SHP77 treated with DMSO at 0.1 percent for 48 hours (cell line): Measurements from ENCODE around the gene SLC6A16.
A peak's percentile ranks its signal among the peaks of the same experiment; 100 is the strongest.

ENCODE experiments used
- DNase-seq: peaks from one replicate; lab custom pipeline; 2025; lab: John Stamatoyannopoulos, UW

Gene SLC6A16

DNA sequence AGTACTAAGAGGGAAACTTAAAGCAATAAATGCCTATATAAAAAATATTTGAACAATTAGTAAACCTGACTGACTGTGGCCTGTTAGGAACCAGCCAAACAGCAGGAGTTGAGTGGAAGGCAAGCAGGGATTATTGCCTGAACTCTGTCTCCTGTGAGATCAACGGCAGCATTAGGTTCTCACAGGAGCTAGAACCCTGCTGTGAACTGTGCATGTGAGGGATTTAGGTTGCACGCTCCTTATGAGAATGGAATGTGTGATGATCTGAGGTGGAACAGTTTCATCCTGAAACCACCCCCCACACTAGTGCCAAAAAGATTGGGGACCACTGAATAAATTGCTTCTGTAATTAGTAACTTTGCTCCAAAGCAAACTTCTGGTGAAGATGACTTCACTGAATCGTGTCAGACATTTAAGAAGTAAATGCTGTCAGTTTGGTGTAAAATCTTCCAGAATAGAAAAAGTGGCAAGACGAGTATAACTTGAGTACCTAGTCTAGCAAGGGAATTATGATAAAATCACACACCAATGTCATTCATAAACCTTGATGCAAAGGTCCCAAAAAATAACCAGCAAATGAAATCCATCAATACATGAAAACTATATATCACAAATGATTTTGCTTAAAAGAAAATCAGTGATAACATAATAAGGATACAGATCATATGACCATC lies 53.8 kb downstream of the SLC6A16 start:
- DNase-seq, result no peak

DNA sequence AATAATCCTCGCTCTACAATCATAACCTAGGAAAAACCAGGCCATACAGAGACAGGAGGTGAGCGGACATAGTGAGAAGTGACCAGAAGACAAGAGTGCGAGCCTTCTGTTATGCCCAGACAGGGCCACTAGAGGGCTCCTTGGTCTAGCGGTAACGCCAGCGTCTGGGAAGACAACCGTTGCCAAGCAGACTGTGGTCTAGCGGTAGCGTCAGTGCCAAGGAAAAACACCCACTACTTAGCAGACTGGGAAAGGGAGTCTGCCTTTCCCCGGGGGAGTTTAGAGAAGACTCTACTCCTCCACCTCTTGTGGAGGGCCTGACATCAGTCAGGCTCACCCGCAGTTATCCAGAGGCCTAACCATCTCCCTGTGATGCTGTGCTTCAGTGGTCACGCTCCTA lies 58.6 kb downstream of the SLC6A16 start:
- DNase-seq, result peak; percentile 8

DNA sequence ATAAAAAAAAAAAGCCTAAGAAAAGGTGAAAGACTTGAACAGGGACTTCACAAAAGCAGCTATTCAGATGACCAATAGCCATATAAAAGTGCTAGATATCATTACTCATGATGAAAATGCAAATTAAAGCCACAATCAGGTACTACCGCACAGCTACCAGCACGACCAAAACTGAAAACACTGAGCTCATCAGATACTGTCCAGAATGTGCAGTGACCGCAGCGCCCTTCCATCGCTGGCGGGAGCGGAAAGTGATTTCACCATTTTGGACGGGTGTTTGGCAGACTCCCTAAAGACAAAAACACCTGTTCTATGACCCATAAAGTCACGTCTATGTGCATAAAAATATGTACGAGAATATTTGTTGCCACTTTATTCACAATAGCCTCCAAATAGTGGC lies 60.7 kb downstream of the SLC6A16 start:
- DNase-seq, result no peak

DNA sequence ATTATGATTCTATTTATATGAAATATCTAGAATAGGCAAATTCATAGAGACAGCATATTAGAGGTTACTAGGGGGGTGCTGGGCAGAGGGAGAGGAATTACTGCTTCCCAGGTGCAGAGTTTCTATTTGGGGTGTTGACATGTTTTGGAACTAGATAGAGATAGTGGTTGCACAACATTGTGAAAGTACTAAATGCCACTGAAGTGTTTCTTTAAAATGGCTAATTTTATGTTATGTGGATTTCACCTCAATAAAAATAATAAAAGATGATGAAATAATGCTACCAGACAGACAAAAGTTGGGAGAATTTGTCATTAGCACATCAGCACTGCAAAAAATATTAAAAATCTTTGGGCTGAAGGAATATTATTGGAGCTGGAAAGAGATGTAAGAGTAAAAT lies 63.4 kb downstream of the SLC6A16 start:
- no peak for DNase-seq

DNA sequence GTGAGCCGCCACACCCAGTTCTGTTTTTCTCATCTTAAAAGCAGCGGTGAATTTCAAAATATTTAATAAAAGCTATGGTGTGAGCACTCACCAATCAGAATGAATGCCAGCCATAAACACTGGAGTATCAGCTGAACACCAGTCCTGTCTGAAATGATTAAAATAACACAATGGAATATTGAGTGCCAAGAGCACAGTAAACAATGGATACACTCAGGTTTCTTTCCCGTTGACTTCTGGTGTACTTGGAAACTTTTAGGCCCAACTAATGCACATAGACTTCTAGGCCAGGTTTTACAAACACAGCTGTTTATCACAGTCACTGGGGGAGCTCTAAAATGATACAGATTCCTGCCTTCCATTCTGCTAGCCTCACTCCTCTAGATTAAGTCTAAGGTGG lies 68.3 kb downstream of the SLC6A16 start:
- DNase-seq, result no peak

DNA sequence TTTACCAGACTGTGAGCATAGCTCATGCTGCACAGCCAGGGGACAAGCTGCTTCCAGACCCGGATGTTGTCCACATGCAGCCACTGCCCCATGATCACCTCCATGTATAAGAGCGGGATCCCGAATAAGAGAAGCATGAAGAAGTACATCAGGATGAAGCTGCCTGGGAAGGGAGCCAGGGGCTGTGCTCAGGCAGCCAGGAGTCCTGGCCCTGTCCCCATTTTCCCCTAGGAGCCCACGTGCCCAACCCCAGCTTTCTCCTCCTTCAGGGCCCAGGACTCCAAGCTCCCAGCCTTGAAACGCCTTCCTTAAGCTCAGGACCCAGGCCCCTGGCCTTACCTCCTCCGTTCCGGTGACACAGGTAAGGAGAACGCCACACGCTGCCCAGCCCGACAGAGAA lies 69.3 kb downstream of the SLC6A16 start:
- DNase-seq, result no peak

DNA sequence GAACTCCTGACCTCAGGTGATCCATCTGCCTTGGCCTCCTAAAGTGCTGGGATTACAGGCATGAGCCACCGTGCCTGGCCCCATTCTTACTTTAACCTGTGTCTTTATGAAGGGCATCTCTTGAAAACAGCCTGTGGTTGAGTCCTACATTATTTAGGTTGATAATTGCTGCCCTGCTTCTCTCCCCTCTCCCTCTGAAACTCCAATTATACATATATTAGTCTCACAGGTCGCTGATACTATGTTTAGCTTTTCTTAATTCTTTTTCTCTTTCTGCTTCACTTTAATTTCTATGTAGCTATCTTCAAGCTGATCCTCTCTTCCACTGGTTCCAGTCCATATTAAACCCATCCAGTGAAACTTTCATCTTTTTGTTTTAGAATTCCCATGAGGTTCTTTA lies 75.1 kb downstream of the SLC6A16 start:
- no peak for DNase-seq

DNA sequence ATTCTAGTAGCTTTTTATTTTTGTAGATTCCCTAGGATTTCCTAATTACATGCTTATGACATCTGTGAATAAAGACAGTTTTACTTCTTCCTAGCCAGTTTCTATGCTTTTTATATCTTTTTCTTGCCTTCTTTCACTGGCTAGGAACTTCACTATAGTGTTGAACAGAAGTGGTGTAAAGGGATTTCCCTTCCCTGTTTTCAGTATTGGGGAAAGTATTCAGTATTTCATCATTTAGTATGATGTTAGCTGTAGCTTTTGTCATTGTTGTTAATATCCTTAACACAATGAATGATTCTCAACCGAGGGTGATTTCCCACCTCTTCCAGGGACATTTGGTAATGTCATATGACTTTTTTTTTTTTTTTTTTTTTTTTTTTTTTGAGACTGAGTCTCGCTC lies 77.3 kb downstream of the SLC6A16 start:
- no peak for DNase-seq

DNA sequence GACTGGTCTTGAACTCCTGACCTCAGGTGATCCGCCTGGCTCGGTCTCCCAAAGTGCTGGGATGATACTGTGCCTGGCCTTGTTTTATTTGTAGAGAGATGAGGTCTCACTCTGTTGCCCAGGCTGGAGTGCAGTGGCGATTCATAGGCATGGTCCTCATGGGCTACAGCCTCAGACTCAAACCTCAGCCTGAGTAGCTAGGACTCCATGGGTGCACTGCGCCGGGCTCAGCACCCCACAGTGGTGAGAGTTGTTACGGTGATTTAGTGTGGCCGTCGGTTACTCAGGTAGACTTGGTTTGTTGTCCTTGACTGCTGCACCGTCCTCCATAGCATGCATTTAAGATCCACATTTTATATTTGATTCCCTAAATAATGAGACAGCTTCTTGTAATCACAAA lies 80.7 kb downstream of the SLC6A16 start:
- no peak for DNase-seq

DNA sequence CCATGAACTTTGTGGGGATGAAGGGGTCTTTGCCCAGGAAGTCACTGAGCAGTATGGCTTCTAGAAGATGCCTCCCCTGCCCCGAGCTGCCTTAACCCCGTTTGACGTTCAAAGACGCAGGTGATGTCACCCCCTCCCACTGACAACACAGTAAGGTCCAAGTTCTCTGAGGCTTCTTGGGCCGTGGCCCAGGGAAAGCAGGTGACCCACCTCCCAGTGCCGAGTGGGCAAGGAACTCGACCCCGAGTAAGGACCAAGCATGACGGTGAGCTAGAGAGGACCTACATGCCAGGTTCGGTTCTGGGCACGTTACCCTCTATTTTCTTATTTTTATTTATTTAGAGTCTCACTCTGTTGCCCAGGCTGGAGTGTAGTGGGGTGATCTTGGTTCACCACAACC lies 81.3 kb downstream of the SLC6A16 start:
- no peak for DNase-seq

DNA sequence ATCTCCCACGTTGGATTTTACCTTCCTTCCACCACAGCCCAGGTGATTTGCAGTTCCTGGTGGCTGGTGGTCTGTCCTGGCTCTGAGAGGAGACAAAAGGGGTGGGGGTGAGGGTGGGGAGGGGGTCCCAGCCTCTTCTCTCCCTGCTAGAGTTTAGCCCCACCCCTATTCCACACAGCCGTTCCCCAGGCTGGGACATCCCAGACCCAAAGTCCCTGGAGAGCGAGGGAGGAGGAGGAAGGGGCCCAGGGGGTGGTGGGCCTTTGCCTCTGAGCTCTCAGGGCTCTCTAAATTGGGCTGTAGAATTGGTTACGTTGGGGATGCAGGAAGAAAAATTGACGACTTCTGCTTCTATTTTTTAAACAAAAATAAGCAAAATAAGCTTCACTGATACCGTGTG lies 81.9 kb downstream of the SLC6A16 start:
- DNase-seq, result no peak

DNA sequence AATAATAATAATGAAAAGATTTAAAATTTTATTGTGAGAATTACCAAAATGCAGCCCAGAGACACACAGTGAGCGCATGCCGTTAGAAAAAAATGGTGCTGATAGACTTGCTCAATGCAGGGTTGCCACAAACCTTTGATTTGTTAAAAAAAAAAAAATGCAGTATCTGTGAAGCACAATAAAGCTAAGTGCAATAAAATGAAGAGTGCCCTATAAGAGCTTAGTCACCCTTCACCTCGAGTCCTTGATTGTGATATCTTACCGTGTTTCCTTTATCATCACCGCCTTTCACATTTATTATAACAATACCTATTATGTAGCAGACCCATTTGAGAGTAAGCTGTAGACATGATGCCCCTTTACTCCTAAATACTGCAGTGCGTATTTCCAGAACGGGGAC lies 83.2 kb downstream of the SLC6A16 start:
- no peak for DNase-seq
